ENCODE measurements around the gene RPL13A. TPM values are rescaled to one million over a fixed set of nuclear protein-coding genes. Genes with fewer than 3 reads are reported as not detected.

RPL13A gene
- total RNA-seq, 1 experiment from 2014 or later: 3,286 TPM

- TF ChIP-seq CTCF (conservative IDR thresholded peaks at IDR 0.05): no peak
- no CpG with 5 or more reads among the region's 5 CpGs for WGBS (ENCODE audit: extremely low coverage, insufficient read length, low lambda C conversion rate)
- Histone ChIP-seq H2AK5ac (ENCODE audit: insufficient read length, low read length) (no peak overlapping the region), H3K23ac (ENCODE audit: insufficient read length, low read depth, low read length) (no peak overlapping the region), H2AFZ (ENCODE audit: low read length) (no peak overlapping the region), H3K4ac (ENCODE audit: low read depth, low read length) (no peak overlapping the region), H2BK5ac (ENCODE audit: insufficient read length, low read length) (no peak overlapping the region), H2BK20ac (ENCODE audit: low read depth, low read length, poor library complexity, severe bottlenecking) (no peak overlapping the region), H3T11ph (ENCODE audit: low read length) (no peak overlapping the region), H3K56ac (ENCODE audit: insufficient read length, low read depth, low read length) (no peak overlapping the region), H4K91ac (ENCODE audit: insufficient read length, low read depth, low read length) (no peak overlapping the region), H4K8ac (replicated peaks; ENCODE audit: insufficient read length, low read depth, low read length) (no peak overlapping the region), H3K9ac (ENCODE audit: extremely low read depth, insufficient read length, low read length) (no peak overlapping the region), H3K27me3 (ENCODE audit: insufficient read depth, low read length) (no peaks in the 10 kb centered on the region), H2BK12ac (ENCODE audit: insufficient read length, low read depth, low read length) (no peak overlapping the region), H2BK120ac (ENCODE audit: low read depth, low read length, poor library complexity, severe bottlenecking) (no peak overlapping the region), H3K14ac (ENCODE audit: insufficient read depth, low read length) (no peak overlapping the region), H3K79me1 (ENCODE audit: insufficient read depth, low read depth, low read length, poor library complexity, severe bottlenecking) (peaks cover 3% of the 10 kb centered on the region), H2BK15ac (ENCODE audit: low read depth, low read length) (no peak overlapping the region), H3K23me2 (ENCODE audit: insufficient read length, low read depth, low read length, poor library complexity, severe bottlenecking) (peaks cover 5% of the 10 kb centered on the region), H3K18ac (ENCODE audit: insufficient read length, low read depth, low read length) (no peak overlapping the region), H4K5ac (ENCODE audit: insufficient read length, low read depth, low read length) (no peak overlapping the region), H3K4me2 (ENCODE audit: insufficient read depth, insufficient read length, low read length) (no peak overlapping the region), H3K9me3 (ENCODE audit: control insufficient read depth, low read depth, low read length) (no peaks in the 10 kb centered on the region), H3K27ac (ENCODE audit: insufficient read length, low read depth, low read length) (no peak overlapping the region), H3K4me1 (ENCODE audit: insufficient read depth, low read length) (no peaks in the 10 kb centered on the region), H4K20me1 (ENCODE audit: control insufficient read depth, insufficient read depth, insufficient read length) (no peaks in the 10 kb centered on the region), H3K79me2 (ENCODE audit: insufficient read depth, low read length) (no peaks in the 10 kb centered on the region)
- Mint-ChIP-seq H3K27me3 (ENCODE audit: low read depth) (no peaks in the 10 kb centered on the region; the same call in 1 of the 2 replicates), H3K4me1 (peaks cover 0 to 13% of the 10 kb centered on the region in 2 experiments), H3K4me3 (no peak overlapping the region), H3K27ac (no peak overlapping the region), H3K9me3 (no peaks in the 10 kb centered on the region; a peak in 1 of 5 replicates), H3K36me3 (ENCODE audit: insufficient read depth in 1 of 3, low read depth in 3 of 3) (peaks cover 19 to 40% (median 32%) of the 10 kb centered on the region in 3 experiments)
- no peak for DNase-seq
Observed at GRCh38 chr19:49455773-49456172, 31.6 kb upstream of the RPL13A start.

Measured in H9 (cell line).